ENCODE results near the gene MAML3. TPM values are rescaled to one million over a fixed set of nuclear protein-coding genes. Genes with fewer than 3 reads are reported as not detected.

Gene MAML3
- total RNA-seq, 1 donor from 2014 or later: 6.7 TPM

DNA sequence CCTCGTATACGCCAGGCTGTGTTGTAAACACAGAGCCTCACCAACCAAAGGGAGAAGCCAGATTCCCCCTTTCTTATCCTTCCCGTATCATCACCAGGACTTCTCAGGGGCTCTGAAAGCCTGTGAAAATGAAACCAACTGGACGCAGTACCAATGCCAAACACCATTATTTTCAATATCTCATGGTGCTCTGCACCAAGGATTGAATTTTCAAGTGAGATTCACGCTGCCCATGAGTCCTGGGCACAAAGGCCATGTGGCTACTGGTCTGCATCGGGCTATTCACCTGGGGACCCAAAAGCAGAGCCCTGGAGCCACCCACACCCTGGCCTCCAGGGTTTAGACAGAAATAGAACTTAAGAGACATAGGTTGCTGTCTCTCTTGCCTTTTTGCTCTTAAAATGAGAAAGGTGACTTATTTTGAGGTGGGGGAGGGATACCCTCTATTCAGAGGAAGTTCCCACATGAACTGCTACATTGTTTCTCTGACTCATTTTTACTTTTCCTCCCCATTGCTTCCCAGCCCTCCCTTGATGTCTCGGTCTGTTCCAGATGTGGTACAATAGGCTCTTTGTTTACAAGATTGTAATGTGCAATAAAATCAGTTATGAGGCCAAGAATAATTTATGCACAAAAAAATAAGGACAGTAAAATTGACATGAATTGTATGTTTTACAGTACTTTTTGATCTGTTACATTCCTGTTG, 55.4 kb downstream of the MAML3 start:
- peak; percentile 28 for DNase-seq

DNA sequence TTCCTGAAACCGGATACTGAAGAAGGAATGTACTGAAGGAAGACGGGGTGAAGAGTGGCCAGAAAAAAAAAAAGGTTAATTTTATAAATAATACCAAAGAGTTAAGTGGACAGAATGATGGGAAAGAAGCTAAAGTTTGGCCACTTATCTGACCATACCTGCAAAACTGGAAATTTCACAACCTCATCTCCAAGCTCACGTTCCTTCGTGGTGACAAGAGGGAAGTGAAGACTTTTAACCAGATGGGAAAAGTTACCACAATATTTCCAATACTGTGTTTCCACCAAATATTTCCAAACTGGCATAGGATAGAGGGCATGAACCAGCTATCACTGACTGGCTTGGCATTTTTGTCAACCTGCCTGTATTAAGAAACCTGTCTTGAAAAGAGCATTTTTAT, 56.4 kb downstream of the MAML3 start:
- DNase-seq: no peak

DNA sequence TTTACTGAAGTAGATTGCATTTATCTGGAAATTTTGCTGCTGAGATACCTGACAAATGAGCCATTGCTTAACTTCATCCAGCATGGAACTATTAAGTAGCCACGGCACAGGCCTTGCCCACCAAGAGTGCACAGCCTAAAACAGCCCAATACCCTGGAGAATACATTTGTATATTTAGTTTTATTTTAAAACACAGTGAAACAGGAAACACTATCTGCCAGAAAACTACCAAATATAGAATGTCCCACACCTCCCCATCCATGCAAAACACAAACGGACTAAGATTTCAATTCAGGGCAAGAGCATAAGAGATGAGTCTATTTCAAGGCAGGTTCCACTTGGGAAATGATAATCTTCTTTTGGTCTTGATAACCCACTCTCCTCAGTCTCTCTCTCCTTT, 57.1 kb downstream of the MAML3 start:
- DNase-seq: no peak

DNA sequence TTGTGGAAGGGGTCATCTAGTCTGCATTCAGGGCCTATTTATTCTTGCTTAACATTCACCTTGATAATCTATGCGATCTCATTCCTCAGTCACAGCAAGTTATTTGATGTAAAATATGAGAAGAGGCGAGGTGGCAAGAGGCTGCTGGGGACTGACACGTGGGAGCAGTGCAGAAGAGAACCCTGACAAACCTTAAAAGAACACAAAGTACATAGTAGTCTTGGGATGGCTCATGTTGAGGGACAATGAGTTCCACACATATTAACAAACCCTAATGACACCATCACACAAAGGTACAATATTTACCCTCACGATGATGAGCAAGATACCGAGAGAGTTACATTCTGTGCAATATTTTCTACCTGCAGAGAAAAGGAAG, 57.5 kb downstream of the MAML3 start:
- DNase-seq: no peak

DNA sequence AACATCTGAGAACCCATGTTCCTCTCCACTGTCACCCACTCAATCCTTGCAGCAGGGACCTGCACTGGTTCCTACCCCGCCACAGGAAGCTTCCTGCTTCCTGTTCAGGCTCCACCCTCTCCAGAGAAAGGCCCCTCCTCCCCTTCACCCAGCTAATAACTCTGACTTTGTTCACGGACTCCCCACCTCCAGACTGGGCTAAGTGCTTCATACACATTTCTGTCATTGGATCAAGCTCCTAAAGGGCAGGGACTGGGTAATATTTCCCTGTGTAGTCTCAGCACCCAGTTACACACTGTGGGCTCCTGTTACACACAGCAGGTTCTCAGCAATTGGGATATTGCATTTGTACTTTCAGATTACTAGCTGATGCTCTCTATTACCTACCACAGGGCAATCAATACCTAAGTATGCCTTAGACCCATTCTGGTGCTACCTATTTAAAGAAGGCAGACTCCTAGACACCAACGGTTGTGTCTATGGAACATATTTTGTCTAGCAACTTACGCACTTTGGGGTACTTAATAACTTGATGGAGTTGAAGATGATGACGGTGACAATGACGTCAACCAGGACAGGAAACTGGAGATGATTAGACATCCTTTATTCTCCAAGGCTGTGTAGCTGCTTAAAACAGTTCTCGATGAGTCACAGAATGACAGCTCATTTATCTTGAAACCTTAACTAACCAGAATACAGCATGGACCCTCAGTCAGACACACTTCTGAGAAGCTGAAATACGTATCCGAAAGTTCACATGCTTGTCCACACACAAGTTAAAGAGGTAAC, 58.1 kb downstream of the MAML3 start:
- peak; percentile 21 for DNase-seq

DNA sequence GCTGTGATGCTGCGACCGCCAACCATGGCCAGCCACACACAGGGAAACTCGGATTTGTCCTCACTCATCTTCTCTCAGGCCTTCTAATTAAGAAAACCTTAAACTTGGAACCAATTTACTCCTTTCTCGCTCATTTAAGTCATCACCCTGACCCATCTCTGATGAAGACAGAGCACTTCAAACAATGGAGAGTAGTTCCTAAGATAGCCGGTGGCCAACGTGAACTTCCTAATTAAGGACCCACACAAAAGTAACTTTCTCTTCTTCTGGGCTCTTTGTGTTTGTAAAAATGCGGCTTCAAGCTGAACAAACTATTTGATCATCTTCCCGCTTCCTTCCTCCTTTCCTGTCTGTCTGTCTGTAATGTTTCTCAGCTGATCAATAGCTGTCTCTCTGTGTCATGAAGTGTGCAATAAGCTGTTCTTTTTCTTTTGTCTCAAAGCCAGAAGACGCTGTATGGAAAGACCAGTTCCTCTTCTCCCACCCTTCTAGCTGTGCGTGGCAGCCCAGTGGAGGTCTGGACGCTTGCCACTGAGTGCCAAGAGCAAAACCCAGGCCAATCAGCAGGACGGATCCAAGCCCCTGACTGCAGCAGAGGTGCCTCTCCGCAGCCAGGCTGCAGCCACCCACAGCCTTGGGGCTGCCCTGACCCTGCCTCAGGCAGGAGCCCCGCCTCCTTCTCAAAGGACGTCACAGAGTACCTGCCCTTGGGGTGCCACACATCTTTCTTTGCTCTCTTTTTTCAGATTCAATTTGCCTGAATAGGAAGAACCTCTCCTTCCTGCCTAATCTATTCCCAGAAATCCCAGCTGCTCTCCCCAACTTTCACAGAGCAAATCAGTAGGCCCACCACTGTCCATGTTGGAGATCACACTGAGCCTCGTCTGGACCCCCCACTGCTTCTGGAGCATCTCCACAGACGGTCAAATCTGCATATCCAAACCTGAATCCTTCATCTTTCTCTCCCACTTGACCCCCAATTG, 59.3 kb downstream of the MAML3 start:
- no peak for DNase-seq

DNA sequence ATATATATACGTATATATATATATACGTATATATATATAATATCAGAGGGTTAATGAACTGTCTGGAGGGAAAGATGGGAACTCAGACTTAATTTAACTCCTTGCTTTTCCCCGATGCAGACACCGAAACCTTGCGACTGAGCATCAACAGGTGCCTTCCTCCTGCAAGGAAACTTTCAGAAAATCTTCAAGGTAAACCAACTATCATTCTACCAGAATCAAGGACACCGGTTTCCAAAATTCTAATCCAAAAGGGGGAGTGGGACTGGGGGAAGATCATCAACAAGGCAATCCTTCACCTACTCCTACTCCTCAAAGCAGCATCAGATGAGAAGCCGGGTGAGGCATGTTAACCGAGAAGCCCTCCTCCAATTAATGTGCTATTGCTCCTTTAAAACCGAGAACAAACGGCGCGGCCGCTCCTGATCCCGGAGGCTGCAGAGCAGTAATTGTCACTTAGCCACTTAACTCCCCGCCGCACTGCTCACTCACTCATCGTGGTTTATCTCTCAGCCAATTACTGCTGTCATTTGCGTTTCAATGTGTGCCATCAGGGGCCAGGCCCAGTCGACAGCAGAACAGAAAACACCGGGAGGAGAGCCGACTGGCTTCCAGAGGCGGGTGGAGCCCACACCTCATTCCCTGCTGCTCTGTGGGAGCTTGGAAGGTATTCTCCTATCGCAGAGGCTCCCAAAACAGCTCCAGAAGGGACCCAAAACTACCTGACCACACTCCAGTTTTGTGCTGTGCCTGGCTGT, 61.7 kb downstream of the MAML3 start:
- DNase-seq: no peak

DNA sequence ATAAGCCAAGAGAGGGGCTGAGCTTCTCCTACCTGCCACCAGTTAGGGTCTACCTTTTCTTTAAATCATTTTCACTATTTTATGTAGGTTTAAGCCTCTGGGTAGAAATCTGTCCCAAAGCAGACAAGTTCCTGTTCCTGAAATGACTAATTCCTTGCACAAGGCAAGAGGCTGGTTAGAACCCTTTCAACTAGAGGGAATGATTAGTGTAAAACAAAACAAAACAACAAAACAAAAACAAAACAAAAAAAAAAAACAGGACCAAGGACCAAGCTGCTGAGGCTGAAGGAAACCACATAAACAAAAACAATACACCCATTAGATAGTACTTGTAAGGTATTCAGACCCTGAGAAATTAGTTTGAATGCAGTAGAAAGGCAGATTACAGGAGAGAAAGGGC, 62.7 kb downstream of the MAML3 start:
- DNase-seq: no peak

DNA sequence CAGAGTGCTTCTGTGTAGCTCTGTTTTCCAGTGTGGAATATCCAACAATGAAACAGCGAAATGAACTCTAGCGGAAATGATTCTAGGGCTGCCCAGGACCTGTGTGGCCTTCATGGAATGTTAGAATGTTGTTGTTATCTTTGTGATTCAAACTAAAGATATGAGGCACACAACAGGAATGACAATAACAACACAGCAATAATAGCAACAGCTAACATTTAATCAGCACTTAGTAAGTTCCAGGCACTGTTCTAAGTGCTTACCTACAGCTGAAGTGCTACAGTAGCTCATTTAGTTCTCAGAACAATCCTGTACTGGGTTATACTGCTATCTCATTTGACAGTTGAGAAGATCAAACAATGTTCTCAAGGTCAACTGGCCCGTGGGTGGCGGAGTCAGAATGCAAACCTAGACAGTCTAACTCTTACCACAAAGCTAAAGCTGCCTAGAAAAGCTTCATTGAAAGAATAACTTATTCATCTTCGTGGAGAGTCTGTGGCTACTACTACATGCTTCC, 63.7 kb downstream of the MAML3 start:
- no peak for DNase-seq

DNA sequence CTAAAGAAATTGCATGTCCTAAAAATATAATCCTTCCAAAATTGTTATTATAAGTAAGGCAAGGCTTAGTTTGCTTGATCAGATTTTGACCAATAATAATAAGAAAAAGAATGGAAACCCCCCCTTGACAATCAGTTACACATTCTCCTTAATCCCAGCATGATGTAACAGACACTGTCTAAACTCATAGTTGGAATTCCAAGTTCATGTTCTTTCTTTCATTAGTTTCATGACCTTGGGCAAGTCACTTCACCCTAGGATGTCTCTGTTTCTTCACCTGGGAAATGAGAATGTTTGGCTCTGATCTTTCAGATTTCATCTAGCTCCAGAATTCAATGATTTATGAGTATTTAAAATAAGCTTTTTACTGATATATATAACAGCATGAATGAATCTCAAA, 64.8 kb downstream of the MAML3 start:
- no peak for DNase-seq

DNA sequence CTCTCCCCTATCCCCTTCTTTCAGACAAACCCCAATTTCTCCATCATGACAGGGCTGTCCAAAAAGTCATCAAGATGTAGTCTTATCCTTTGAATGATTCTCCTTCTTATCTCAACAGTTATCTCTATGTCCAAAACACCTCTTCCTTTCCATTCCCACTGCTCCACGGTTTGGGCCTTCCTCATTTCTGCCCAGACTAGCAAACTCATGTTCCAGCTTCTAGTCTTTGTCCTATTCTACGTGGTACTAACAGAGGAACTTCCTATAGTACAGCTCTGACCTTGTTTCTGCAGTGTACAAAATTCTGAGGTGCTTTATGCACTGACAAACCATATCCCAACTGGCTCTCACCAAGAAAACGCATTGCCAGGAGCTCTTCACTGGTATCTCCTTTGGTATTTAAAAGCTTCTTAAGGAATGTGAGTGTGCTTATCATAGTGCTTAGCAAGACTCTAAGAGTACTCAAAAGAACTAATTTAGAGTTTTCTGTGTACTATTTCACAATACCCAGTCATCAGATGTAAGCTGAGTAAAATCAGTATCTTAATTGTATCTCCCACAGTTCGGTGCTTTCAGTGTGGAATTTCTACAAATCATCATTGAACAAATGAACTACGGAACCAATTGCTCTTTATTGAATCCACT, 65.5 kb downstream of the MAML3 start:
- DNase-seq: no peak

DNA sequence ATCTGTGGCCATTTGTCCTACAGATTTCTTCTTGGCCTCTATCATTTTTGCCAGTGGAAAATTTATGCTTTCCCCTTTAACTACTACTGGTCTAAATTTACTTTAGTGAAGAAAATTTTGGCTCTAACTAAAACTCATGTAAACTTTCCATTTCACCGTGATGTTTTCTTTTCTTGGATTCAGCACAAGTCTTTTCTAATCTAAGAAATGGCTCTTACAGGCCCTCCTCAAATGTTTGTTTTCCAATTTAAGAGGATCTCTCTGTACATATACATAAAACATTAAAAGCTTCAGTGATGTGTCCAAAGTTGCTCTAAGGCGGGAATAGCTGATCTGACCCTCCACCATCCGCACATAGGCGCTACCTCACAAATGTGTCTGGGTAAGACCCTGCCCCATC, 68.1 kb downstream of the MAML3 start:
- DNase-seq: no peak

DNA sequence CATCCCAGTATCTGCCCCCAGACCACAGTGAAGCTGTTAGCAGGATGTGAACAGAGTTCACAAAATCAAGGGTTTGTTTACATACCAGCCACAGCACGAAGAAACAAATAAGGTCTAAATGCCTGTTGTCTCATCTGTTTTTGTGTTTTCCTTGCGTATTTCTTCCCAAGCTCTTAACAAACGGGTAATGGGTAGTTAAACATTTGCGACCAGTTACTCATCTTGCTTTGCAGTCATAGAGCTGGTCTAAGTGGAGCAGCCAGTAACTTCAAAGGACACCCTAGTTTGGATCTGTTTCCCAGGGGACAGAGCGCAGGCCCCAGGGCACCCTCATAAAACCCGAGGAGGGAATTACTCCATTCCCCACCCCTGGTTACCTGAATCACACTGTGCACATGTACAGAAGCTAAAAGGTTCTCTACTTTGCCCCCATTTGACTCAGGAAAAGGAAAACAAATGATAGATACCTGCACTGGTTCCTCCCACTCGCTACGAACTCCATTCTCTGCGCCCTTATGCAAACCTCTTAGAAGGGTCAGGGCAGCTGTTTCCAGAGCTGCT, 68.8 kb downstream of the MAML3 start:
- DNase-seq: no peak

DNA sequence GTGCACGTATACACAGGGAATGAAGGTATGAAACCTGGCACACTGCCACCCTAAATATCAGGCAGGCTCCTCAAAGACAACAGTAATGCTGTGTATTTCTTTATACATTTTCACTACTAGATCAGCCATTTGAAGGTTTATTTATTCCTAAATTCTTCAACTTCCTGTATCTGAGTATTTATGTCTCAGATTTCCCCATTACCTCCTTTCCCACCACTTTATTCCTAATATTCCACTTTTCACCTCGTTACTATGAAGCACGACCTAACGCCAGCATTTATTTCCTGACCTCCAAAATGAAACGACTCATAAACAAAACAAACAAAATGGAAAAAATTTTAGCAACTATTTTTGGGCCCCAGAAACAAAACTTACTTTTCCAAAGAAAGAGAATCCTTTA, 69.6 kb downstream of the MAML3 start:
- no peak for DNase-seq

DNA sequence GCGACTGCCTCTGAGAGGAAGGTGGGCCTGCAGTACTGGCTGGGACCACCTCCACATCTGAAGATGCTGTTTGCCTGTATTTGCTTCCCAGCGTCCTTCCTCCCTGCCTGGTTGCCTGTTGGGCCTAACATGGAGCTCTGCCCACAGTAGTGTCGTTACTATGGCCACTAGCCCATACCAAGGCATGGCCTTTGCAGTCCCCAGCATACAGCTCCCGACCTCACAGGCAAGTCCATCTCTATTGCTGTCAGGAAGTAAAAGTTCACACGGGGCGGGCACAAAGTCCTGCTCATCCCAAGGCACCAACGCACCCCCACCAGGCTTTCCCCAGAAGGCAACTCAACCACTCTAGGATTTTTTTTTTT, 71.6 kb downstream of the MAML3 start:
- DNase-seq: no peak

DNA sequence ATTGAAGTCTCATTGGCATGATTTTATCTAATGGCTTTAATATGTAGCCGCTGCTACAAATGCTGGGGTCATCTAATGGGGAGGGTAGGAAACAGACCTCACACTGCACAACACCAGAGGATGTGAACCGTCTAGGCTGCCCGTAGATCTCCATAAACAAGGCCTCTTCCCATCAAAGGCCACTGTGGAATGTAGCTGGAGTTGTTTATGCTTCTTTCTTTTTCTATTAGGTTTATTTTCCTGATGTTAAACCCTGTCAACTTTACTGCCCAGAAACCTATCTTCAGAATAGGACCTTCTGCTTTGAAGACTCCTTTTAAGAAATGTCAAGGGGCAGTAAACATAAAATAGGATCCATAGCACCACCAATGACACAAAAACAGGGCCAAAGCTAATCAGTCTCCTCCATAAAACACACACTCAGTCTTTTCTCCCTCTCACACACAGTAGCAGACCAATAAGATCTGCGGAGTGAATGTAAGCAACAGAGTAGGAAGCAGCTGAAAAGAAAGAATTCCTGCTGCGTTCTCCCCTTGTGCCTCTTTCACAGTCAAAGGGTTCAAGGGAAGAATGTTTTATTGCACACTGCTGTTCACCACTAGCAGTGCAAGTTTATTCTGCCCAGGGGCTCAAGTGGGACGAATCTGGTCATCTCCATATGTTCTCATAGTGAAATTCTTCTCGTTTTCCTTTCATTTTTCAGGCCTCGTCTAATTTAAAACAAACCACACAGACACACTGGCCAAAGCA, 72.2 kb downstream of the MAML3 start:
- no peak for DNase-seq

DNA sequence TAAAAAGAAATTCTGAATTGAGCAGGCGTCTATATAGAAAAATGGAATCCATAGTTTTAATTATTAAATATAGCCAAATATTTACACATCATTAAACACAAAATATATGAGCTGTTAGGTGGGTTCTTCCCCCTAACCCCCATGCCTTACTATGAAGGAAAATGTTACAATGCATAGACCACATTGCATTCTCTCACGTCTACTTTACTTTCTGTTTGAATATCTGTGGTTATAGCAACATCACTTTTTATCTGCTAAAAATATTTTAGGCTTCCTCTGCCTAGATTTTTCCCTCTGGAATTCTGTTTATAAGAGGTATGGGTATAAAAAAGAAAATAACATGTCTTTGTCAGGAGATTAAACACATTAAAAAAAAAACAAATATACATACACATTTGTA, 73.1 kb downstream of the MAML3 start:
- DNase-seq: no peak

DNA sequence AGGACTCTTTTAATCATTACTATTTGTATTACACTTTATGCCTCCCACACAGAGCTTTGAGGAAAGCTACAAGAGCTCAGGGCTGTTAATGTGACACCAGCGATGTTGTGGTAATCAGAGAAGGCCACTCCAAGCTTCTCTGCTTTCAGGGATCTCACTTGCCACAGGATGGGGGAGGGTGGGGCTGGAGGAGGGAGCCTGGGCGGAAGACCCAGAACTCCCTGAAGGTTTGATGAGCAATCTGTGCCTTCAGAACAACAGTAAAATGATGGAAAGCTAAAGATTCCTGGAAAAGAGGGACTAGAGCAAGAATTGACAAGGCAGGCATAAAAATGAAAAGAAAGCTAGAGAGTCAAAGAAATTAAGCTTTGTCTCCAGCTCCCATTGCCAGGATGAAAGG, 75.6 kb downstream of the MAML3 start:
- no peak for DNase-seq

DNA sequence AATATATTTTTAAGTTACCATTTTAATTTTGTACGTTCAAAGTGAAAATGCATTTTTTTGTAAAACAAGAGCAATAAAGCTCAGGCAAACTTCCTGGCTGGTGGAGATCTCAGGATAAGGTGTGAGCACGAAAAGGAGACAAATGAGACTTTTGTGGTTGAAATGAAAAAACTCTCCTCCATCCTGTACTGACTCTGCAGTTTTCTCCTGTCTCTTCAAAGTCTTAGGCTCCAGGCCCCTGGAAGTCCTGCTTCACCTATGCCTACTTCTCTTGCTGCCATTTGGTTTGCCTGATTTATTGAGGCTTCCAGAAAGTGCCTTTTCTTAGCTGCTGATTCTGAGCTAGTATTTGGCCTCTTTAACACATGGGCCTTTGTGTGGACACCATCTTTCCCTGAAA, 77.7 kb downstream of the MAML3 start:
- DNase-seq: no peak

DNA sequence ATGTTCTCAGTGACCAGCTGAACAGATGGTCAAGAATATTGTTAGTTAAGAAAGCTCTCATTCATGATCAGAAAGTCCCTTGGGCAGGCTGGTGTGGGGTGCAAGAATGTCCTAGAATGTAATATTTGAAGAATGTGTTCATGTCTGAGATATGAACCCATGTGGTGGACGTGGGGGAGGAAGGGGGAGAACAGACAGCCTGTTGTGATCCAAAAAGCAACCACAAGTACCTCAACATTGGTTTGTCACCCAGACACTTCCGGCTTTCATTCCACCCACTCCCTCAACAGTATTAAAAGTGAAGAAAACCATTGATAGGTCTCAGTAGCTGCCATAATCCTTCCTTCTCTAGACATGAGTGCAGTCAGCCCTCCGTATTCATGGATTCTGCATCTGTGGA, 82.2 kb downstream of the MAML3 start:
- peak; percentile 35 for DNase-seq

All from skin of body (tissue), 2 donors.